GM12865 (cell line): ENCODE results near the gene GRIPAP1.

Source experiments
- DNase-seq: peaks from one replicate; pipeline ENCODE4 v3.0.0; 2010; ENCODE audit warnings: low read depth
- H3K4me3 ChIP-seq: 2 replicates; pipeline ENCODE4 v1.5.1; 2011; ENCODE audit warnings: mild to moderate bottlenecking, low read depth, low read length, control low read depth
- CTCF ChIP-seq: IDR thresholded peaks from 2 replicates; pipeline ENCODE4 v1.5.1; 2011; ENCODE audit warnings: low read length, control low read depth, low read depth, inconsistent platforms; ENCODE audit not compliant: insufficient read depth; ENCODE audit errors: missing control alignments

The GRIPAP1 gene

GRCh38 chrX:48971249-48972219 lies 30.5 kb downstream of the GRIPAP1 start, which contains the start of gene KCND1:
KCND1 (minus strand) TSS chrX:48971844; CDS start chrX:48970271, 1,573 bp downstream.
- DNase-seq: no peak
- TF ChIP-seq CTCF: no peak

GRCh38 chrX:48969471-48969870 lies 32.6 kb downstream of the GRIPAP1 start:
- no peak for DNase-seq
- H3K4me3 ChIP-seq: no peak overlapping the region
- TF ChIP-seq CTCF: no peak

More at GRCh38 chrX:48971249-48972219, 30.5 kb downstream of the GRIPAP1 start, which contains the start of gene KCND1:
- no peak within 1 kb of the TSS for H3K4me3 ChIP-seq

GRCh38 chrX:48968377-48968776 lies 33.7 kb downstream of the GRIPAP1 start:
- no peak overlapping the region for H3K4me3 ChIP-seq
- no peak for TF ChIP-seq CTCF
- DNase-seq: no peak

GRCh38 chrX:48966796-48967579 lies 35.1 kb downstream of the GRIPAP1 start:
- no peak overlapping the region for H3K4me3 ChIP-seq
- DNase-seq: no peak
- no peak for TF ChIP-seq CTCF

GRCh38 chrX:48965959-48966358 lies 36.1 kb downstream of the GRIPAP1 start:
- no peak for DNase-seq
- H3K4me3 ChIP-seq: no peak overlapping the region
- no peak for TF ChIP-seq CTCF

- TF ChIP-seq CTCF: no peak
- H3K4me3 ChIP-seq: no peak overlapping the region
- no peak for DNase-seq
These were observed 40.4 kb downstream of the GRIPAP1 start for GRCh38 chrX:48961585-48962091.
